GM18868 (cell line): ENCODE measurements around the gene TRIAP1.
A peak's percentile ranks its signal among the peaks of the same experiment; 100 is the strongest.
"Not testable (repeated sequence)": the region's sequence is repeated elsewhere in the genome, so short reads cannot be mapped to it uniquely, and the experiment has no call there.

ENCODE experiments used
- ATAC-seq: cut with Tn5 transposase; IDR thresholded peaks from one replicate; pipeline ENCODE4 v1.9.1; 2021; ENCODE audit warnings: mild to moderate bottlenecking, moderate library complexity; ENCODE audit not compliant: unreplicated experiment

Gene TRIAP1

GRCh38 chr12:120468821-120469449, 22.8 kb upstream of the TRIAP1 start:
- ATAC-seq, result peak; percentile 24

DNA sequence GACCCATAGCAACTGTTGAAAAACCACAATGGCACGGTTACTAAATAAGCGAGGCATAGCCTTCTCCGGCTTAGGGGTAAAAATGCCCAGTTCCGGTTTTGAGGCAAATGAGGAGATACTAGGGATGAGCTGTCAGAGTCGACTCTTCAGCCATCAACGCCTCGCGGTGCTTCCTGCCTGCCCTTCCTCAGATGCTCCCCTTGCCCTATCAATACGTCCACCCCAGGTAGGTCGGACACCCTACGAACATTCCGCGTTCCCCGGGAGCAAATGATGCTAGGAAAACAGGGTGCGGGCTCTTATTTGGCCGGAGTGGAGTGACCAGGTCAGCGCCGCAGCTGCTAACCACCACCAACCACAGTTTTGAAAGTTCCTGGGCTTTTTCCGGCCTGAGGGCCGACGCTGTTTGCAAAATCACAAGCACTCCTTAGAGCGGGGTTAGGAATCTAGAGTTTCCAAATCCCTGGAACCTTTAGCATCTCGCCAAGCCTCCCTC, 22.2 kb upstream of the TRIAP1 start:
- ATAC-seq, result no peak

DNA sequence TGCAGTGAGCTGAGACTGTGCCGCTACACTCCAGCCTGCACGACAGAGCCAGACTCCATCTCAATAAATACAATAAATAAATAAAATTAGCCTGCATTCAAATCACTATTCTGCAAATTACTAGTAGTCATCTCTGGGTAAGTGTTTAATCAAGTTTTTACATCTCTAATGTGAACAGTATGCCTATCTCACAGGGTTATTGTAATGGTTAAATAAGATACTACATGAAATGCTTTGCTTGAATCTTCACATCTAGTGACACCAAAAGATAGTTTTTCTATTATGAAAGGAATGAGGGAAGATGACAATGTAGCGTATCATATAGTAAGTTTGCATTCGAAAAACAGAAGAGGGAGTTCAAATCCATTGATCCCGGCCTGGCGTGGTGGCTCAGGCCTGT, 21.3 kb upstream of the TRIAP1 start:
- ATAC-seq, result no peak

DNA sequence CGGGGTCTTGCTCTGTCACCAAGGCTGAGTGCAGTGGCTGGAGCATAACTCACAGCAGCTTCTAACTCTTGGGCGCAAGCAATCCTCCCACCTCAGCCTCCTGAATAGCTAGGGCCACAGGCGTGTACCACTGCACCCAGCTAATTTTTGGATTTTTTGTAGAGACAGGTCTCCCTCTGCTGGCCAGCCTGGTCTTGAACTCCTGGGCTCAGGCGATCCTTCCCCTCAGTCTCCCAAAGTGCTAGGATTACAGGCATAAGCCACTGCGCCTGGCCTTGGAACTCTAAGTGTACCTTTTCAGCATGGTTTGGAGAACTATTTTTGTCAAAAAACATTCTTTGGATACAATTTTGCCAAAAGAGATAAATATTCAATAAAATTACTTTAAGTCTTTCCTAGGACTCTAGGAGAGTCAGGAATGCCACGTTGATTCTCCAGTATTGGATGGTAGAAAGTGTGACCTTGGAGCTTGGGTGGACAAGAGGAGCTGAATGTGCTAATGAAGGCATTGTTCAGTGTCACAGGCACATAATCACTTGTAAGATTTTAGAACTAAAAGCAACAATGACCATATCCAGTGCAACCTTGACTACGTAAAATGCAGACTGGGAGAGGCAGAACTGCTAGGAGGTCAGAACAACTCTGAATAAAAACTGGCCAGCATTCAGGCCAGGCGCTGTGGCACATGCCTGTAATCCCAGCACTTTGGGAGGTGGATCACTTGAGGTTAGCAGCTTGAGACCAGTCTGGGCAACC, 20.6 kb upstream of the TRIAP1 start:
- no peak for ATAC-seq

DNA sequence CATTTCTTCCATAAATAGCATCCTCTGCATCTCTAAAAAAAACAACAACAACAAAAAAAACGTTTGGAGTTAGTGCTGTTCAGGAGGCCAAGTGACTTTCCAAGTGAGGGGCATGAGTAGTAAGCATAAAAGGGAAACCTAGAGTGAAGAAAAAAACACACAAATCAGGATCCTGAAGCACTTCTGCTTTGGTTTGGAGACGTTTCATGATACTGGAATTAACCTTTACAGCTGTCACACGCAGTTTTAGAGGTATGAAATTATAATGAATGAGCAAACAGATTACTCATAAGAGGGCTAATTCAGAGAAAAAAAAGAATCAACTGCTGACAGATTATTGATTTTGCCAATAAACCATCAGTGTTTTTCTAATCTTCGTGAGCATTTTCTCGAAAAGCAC, 19.6 kb upstream of the TRIAP1 start:
- ATAC-seq, result no peak

DNA sequence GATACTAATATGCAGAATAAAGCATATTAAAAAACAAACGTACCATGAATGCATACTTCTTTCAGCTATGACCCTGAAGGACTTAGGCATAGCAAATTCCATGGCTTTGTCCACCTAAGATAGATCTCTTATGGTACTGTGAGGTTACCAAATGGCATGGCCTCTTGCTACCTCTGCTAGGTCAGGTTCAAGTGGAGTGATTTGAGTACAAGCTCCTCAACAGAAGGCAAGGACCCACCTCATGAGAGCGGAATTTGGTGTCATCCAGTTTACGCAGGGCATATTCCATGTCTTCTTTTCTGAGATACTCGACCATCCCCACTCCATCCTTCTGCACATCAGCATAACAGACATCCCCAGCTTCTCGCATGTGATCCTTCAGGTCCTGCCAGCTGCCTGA, 17.5 kb upstream of the TRIAP1 start:
- ATAC-seq, result no peak

- no peak for ATAC-seq
These were observed 16.0 kb upstream of the TRIAP1 start for GRCh38 chr12:120462099-120462640.

DNA sequence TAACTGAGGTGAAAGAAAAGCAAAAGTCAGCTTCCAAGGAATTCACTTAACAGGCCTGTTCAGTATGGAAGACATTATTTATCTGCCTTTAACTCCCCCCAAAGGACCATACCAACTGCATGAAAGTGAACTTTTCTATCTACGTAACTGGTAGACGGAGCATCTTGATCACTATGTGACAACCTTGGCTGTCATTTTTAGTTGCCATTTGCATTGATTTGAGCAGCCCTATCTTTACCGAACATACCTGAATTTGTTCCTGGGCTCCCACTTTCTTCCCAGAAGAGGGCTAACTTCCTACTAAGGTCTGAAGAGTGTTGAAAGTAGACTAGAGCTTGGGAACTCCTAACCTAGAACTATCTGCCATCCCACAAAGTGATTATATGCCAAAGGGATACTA, 14.0 kb upstream of the TRIAP1 start:
- no peak for ATAC-seq

DNA sequence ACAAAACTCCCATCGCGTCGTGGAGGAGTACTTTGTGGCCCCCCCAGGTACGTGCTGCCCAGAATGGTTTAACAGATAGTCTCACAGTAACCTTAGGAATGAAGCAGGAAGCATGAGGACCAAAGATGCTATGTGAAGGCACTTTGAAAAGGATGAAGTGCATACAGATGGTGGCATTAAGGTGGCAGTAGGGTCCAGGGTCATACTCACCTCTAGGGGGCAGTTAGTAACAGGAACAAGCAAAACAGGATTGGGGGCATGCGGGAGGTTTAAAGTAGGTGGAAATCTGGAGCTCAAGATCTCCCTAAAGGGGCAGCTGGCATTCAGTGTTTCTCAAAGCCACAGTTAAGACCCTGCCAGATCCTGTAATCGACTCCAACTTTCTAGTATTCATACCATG, 10.9 kb upstream of the TRIAP1 start:
- ATAC-seq, result no peak

GRCh38 chr12:120455302-120455701, 9.1 kb upstream of the TRIAP1 start:
- ATAC-seq, result no peak

GRCh38 chr12:120453977-120454376, 7.8 kb upstream of the TRIAP1 start:
- no peak for ATAC-seq

- no peak for ATAC-seq
These were observed 7.0 kb upstream of the TRIAP1 start for GRCh38 chr12:120453060-120453750.

DNA sequence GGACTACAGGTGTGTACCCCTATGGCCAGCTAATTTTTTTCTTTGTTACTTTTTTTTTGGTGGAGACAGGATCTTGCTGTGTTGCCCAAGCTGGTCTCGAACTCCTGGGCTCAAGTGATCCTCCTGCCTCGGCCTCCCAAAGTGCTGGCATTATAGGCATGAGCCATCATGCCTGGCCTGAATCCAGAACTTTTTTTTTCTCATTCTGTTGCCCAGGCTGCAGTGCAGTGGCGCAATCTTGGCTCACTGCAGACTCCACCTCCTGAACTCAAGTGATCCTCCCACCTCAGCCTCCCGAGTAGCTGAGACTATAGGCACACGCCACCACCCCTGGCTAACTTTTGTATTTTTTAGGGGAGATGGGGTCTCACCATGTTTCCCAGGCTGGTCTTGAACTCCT, 6.3 kb upstream of the TRIAP1 start:
- ATAC-seq, result not testable (repeated sequence)

- ATAC-seq, result no peak
These were observed 1.8 kb upstream of the TRIAP1 start for GRCh38 chr12:120447992-120448391.

DNA sequence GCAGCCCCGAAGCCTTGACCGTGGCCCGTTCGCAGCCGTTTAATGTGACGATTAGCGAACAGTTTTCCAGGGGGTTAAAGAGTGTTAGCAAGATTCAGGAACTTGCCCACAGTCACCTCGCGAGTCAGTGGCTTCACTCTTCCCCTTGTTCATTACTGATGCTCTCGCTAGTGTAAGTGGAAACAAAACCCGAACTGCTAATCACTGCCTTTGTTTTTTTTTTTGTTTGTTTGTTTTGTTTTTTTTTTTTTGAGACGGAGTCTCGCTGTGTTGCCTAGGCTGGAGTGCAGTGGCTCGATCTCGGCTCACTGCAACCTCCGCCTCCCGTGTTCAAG, 627 bp upstream of the TRIAP1 start:
- ATAC-seq, result not testable (repeated sequence)

DNA sequence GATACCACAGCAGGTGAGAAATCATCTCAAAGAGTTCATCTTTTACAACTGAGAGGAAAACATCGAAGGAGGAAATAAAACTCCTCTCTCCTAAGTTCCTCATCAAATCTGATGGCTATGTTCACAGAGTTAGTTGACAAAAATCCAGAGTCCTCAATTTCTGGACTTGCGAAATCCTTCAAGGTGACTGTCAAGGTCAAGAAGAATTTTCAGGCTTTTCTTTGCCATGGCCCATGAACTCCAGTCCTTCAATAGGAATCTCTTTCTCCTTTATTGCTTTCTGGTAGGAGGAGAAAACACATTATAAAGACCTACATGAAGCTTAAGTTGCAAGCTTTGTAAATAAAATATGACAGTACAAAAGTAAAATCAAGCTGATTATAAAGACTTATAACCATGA, 1.5 kb downstream of the TRIAP1 start:
- no peak for ATAC-seq

DNA sequence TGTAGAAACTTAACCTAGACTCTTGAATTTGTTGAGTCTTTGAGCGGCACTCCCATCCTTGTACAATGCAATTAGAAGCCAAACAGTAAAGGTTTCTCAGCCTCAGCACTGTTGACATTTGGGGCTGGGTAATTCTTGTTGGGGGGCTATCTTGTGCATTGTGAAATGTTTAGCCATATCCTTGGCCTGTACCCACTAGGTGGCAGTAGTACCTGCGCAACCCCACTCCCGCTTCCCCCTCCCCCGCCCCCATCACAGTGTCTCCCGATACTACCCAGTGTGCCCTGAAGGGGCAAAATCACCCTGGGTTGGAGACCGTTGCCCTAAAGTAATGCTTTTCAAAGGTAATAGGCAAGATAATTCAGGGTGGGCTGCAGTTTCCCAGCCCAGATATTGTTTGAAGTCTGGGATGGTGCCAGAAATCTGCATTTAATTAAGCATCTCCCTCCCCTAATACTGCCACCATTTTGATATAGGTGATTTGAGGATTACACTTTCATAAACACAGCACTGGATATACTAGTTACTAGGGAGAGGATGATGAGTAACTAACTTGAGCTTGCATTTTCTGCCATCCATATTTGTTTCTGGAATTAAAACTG, 6.4 kb downstream of the TRIAP1 start:
- ATAC-seq, result no peak

DNA sequence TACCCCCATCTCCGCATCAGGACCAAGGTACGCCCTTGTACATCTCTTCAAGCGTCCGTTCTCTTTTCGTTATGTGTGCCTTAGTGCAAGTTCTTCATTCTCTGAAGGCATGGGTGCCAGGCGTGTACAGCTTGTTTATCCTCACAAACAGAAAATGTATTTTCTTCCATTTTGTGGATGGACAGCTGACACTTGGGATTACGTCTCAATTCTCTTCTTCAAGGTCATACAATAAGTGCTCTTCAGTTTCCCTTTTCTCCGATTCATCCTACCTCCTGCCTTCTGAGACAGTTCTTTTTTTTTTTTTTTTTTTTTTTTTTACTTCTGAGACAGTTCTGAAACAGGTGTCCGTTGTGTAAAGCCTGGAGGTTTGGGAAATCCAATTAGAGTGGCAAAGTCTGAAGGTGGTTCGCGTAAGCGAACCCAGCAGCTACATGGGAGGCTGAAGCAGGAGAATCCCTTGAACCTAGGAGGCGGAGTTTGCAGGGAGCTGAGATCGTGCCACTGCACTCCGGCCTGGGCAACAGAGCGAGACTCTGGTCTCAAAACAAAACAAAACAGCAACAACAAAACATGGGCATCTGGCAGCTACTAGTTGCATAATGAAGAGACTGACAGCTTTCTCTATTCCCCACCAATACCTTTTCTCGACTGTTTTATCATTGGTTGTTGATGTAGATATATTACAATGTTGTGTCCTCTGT, 7.5 kb downstream of the TRIAP1 start:
- ATAC-seq, result no peak

DNA sequence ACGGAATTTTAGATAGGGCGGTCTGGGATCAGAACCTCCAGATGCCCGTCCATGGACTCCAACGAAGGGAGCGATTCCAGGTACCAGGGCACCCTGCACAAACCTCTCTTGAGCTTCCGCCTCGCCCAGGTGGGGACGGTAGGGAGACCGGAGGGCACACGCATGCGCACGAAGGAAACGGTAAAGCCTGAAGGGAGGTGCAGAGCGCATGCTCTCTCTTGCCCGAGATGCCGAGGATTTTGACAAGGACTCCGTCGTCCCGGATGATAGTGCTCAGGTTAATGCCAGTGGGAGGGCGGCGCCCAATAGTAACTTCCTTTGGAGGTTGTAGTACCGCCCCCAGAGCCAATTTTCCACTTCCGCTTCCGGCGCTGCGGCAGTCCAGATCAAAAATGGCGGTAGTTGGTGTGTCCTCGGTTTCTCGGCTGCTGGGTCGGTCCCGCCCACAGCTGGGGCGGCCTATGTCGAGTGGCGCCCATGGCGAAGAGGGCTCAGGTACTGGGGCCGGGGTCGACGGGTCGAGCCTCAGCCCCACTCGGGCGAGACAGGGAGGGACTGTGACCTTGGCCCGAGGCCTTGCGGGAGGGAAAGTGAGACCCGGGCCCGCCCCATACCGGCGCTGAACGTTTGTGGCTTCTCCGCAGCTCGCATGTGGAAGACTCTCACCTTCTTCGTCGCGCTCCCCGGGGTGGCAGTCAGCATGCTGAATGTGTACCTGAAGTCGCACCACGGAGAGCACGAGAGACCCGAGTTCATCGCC, 8.3 kb downstream of the TRIAP1 start, which contains the start of gene COX6A1:
Gene COX6A1 (plus strand): TSS at position 379 of the 760 bp plus-strand sequence. CDS start 14 bp downstream, at position 393.
- ATAC-seq, result peak; percentile 89
